Measurements from ENCODE around the gene KRTAP3-2.

GRCh38 chr17:40995116-40995515 is 4.6 kb downstream of the KRTAP3-2 start:
- TF ChIP-seq CREB1 (IDR thresholded peaks at IDR 0.05; ENCODE audit: low read depth) (no peak), RAD21 (IDR thresholded peaks at IDR 0.05; ENCODE audit: low read depth) (no peak), NFIC (IDR thresholded peaks at IDR 0.05) (no peak), MAX (IDR thresholded peaks at IDR 0.05) (no peak), TCF12 (IDR thresholded peaks at IDR 0.05; ENCODE audit: low read depth) (no peak), FOXM1 (IDR thresholded peaks at IDR 0.05; ENCODE audit: borderline replicate concordance, low read depth) (no peak), TEAD4 (IDR thresholded peaks at IDR 0.05) (no peak), EP300 (IDR thresholded peaks at IDR 0.05; ENCODE audit: borderline replicate concordance) (no peak), REST (IDR thresholded peaks at IDR 0.05; ENCODE audit: low read depth) (no peak), CEBPB (IDR thresholded peaks at IDR 0.05) (no peak), EGR1 (IDR thresholded peaks at IDR 0.05) (no peak), ZBTB7A (IDR thresholded peaks at IDR 0.05; ENCODE audit: low read depth) (no peak), TAF1 (IDR thresholded peaks at IDR 0.05; ENCODE audit: low read depth) (no peak)
